KOPT-K1 (cell line): ENCODE results near the gene FNDC1.
"Not testable (repeated sequence)": the region's sequence is repeated elsewhere in the genome, so short reads cannot be mapped to it uniquely, and the experiment has no call there.

ENCODE experiments used
- H3K27ac ChIP-seq: fragments of 200-600 bp; sonication (generic); 2 replicates; pipeline ENCODE4 v1.5.1; 2016; ENCODE audit warnings: antibody characterized with exemption, mild to moderate bottlenecking, low read depth, low read length; ENCODE audit not compliant: poor library complexity, severe bottlenecking
- H3K36me3 ChIP-seq: fragments of 200-600 bp; sonication (generic); 2 replicates; pipeline ENCODE4 v1.5.1; 2017; ENCODE audit warnings: antibody characterized with exemption, mild to moderate bottlenecking, low read length, moderate library complexity; ENCODE audit not compliant: insufficient read depth
- H3K9me3 ChIP-seq: fragments of 200-600 bp; sonication (generic); 2 replicates; pipeline ENCODE4 v1.5.1; 2017; ENCODE audit warnings: antibody characterized with exemption, low read length, mild to moderate bottlenecking; ENCODE audit not compliant: insufficient read depth, poor library complexity, severe bottlenecking

FNDC1 gene

DNA sequence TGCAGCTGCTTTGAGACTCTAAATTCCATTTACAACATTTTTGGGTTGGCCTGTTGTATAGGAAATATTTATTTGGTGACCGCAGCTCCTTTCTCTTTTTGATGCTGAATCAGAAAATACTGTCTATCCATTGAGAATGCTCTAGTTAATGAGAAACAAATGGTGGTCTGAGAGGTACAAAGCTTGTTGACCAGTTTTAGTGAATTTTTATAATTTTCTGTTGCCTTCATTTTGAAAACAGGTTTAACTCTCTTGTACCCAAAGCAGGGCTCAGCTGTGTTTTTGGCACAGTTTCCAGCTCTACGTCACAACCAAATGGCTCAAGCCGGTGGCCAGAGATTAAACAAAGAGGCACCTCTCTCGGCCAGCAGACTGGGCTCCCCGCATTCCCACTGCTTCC is 113.2 kb downstream of the FNDC1 start:
- no peaks in the 10 kb centered on the region for H3K9me3 ChIP-seq
- H3K27ac ChIP-seq, result no peak overlapping the region
- no peaks in the 10 kb centered on the region for H3K36me3 ChIP-seq

DNA sequence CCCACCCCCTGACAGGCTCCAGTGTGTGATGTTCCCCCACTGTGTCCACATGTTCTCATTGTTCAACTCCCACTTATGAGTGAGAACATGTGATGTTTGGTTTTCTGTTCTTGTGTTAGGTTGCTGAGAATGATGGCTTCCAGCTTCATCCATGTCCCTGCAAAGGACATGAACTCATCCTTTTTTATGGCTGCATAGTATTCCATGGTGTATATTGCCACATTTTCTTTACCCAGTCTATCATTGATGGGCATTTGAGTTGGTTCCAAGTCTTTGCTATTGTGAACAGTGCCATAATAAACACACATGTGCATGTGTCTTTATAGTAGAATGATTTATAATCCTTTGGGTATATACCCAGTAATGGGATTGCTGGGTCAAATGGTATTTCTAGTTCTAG is 115.5 kb downstream of the FNDC1 start:
- H3K27ac ChIP-seq, H3K9me3 ChIP-seq, H3K36me3 ChIP-seq: not testable (repeated sequence)

DNA sequence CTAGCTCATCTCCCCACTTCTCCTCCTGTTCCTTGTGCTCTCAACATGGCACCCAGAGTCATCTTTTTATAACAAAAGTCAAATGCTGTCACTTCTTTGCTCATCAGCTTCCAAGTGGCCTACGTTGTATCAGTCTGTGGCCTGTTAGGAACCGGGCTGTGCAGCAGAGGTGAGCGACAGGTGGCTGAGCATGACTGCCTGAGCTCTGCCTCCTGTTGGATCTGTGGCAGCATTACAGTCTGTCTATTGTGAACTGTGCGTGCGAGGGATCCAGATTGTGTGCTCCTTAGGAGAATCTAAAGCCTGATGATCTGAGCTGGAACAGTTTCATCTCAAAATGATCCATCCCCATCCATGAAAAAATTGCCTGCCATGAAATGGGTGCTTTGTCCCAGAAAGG is 129.6 kb downstream of the FNDC1 start:
- H3K27ac ChIP-seq, result no peak overlapping the region
- no peaks in the 10 kb centered on the region for H3K36me3 ChIP-seq
- no peaks in the 10 kb centered on the region for H3K9me3 ChIP-seq

DNA sequence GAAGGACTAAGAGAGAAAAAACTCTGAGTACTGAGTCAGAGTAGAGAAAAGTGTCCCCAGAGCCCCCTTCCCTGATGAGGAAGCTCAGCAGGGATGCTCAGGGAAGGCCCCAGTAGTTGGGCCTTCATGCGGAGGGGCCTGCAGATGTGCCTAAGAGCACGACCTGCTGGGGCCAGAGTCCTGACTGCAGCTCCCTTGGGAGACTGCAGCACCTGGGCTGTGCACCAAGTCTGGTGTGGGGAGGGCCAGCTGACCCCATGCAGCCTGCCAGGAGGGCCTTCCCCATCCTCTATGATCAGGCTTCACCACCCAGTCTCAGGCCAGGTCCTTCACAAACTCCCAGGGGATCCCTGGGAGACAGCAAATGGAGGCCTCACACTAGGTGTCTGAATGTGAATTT is 130.4 kb downstream of the FNDC1 start:
- no peaks in the 10 kb centered on the region for H3K36me3 ChIP-seq
- no peaks in the 10 kb centered on the region for H3K9me3 ChIP-seq
- no peak overlapping the region for H3K27ac ChIP-seq

DNA sequence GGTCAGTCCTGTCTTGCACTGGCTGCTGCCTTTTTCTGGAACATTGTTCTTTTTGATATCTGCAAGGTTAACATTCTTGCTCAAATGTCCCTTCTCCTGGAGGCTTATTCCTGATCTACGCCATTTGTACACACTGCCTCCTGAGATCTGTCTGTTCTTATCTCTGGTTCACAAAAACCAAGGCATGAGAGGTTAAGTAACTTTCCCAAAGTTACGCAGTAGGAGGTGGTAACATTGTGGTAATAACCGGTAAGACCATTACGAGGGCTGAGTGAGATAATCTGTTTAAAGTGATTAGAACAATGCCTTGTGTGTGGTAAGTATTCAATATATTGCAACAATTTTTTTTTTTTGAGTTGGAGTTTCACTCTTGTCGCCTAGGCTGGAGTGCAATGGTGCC is 132.1 kb downstream of the FNDC1 start:
- Histone ChIP-seq H3K27ac (no peak overlapping the region), H3K36me3 (no peaks in the 10 kb centered on the region), H3K9me3 (no peaks in the 10 kb centered on the region)

DNA sequence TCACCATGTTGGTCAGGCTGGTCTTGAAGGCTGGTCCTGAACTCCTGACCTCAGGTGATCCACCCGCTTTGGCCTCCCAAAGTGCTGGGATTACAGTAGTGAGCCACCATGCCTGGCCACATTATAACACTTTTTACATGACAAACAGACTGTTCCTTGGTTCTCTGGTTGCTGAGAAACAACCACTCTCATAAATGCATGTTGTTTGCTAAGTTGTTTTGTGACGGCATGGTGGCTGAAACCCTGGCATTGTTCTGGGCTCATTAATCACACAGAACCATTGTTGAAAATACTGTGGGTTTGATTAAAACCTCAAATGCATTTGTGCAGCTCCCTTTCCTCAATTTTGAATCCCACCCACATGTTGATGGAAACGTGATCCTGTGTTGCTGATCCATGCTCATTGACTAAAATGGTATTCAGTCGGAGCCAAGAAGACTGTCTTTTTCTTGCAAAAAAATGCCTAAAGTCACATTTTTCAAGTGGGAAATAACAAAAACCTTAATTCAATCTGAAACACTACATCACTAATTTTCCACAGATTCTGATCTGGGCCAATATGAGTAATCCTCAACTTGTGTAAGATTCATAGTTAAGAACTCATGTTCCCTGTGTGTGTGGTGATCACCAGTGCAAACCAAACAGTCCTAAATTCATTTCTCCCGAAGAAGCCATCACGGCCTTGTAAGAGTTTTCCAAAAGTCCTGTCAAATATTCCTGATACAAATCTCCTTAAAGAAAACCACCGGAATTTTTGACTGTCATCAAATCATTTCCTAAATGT is 132.8 kb downstream of the FNDC1 start:
- no peaks in the 10 kb centered on the region for H3K9me3 ChIP-seq
- no peaks in the 10 kb centered on the region for H3K36me3 ChIP-seq
- no peak overlapping the region for H3K27ac ChIP-seq

DNA sequence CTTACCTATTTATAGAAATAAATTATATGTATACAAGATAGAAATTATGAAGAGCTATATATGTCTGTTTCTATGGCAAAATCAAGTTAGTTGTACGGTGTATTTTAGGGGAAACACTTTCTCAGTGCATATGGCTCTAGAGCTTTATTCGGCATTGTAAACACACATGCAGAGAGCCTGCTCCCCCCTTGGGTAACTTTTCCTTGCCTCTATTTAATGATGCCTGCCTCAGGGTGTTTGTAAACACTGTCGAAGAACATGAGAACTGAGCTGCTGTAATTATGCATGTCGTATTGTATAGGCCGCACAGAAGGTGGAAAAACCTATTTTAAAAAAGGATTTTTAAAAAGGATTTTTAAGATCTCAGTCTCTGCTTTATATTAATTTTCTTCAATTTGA is 133.4 kb downstream of the FNDC1 start:
- H3K36me3 ChIP-seq, result no peaks in the 10 kb centered on the region
- H3K9me3 ChIP-seq, result no peaks in the 10 kb centered on the region
- H3K27ac ChIP-seq, result no peak overlapping the region

DNA sequence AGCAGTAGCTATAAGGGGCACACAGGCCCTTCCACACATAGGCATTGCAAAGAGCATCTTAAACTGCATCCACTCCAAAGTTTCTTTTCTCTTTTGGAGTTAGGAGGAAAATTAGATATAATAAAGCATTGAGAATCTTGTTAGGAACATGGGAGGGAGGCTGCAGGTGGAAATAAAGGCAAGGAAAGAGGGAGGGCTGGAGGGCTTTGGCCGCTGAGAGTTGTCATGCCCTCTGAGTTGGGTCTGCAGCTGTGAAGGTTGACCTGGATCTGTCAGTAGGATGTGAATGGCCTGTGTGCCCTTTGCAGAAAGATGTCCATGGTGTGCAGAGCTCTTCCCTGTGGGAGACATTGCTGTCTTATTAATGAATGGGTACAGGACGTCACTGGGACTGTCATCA is 134.0 kb downstream of the FNDC1 start:
- Histone ChIP-seq H3K36me3 (no peaks in the 10 kb centered on the region), H3K9me3 (no peaks in the 10 kb centered on the region)

DNA sequence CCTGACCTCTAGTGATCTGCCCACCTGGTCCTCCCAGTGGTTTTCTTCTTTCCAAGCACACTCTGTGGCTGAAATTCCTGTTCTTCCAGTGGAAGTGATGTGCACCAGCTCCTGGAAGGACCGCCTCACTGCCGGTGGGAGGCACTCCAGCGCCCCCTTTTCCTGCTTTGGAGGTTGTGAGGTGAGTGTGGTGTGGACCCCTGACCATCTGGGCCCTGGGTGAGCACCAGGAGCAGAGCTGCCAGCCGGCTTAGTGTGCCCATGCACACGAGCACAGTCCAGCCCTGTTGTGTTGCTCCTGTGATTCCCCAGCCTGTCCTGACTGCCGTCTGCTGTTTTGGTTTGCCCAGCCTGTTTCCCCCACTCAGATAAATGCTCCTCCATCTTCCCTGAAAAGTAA is 134.6 kb downstream of the FNDC1 start:
- H3K36me3 ChIP-seq, result no peaks in the 10 kb centered on the region
- no peak overlapping the region for H3K27ac ChIP-seq
- H3K9me3 ChIP-seq, result no peaks in the 10 kb centered on the region

More for the DNA sequence above, 134.0 kb downstream of the FNDC1 start:
- H3K27ac ChIP-seq, result no peak overlapping the region

DNA sequence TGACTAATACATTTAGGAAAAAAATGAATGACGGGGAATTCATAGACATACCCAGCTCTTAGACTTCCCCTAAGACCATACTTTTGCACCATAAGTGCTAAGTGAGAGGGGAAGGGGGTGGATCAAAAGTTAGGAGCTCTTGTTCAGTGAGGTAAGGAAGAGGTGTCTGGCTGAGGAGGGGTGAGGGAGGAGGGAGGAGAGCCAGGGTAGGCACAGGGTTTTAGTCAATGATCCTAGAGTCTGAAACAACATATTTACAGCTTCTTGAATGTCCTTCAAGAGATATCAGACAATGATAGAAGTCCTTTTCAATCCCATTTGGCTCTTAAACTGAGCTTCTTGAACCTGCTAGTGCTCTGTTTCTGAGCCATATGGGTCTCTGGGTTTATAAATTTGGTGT is 135.4 kb downstream of the FNDC1 start:
- no peak overlapping the region for H3K27ac ChIP-seq

DNA sequence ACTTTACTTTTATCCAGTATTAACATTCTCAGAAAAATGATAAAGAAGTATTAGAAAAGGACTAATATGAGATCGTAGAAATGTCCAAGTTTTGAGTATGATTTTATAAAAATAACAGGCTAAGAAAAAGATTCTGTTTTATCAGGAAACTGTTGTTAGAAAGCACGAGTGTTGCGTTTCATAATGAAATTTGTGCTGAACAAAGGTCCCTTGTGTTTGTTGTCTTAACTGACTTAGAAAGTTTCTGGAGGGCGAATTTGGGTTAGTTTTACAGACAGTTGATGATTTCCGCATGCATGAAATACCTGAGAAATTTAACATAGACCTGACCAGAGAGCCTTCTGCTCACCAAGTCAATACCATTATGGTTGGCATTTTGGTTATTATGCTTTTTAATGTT is 136.0 kb downstream of the FNDC1 start:
- Histone ChIP-seq H3K36me3 (no peaks in the 10 kb centered on the region), H3K9me3 (no peaks in the 10 kb centered on the region), H3K27ac (no peak overlapping the region)

More for the DNA sequence above, 135.4 kb downstream of the FNDC1 start:
- H3K36me3 ChIP-seq, result no peaks in the 10 kb centered on the region
- no peaks in the 10 kb centered on the region for H3K9me3 ChIP-seq

DNA sequence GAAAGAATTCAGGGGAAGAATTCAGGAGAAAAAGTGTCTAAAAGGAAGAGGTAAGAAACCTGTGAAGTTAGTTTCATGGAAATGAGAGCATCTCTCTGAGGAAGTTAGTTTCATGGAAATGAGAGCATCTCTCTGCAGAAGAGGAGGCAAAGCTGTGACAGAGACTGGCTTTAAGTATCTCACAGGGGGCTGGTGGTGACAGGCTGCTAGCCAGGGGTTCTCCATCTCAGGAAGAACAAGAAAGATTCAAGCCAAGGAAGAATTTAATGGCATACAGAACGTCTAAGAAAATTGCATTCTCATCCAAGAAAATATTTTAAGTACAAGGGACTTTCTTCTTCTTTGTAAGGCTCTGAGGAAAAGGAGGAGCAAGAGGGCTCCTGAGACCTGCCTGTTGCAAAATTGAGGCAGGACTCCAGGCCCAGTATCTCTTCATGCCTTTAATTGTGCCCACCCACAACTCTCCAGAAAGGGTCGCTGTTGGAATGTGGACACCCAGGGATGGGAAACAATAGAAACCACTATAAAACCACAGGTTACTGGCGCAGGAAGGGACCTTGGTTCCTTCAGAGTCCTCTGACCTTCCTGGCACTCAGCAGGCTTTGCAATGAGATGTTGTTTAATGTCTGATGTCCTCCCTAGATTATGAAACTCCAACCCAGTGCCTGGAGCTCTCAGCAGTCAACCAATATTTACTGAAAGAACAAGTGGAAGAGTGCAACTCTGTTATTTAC is 136.8 kb downstream of the FNDC1 start:
- Histone ChIP-seq H3K9me3 (no peaks in the 10 kb centered on the region), H3K27ac (no peak overlapping the region), H3K36me3 (no peaks in the 10 kb centered on the region)

DNA sequence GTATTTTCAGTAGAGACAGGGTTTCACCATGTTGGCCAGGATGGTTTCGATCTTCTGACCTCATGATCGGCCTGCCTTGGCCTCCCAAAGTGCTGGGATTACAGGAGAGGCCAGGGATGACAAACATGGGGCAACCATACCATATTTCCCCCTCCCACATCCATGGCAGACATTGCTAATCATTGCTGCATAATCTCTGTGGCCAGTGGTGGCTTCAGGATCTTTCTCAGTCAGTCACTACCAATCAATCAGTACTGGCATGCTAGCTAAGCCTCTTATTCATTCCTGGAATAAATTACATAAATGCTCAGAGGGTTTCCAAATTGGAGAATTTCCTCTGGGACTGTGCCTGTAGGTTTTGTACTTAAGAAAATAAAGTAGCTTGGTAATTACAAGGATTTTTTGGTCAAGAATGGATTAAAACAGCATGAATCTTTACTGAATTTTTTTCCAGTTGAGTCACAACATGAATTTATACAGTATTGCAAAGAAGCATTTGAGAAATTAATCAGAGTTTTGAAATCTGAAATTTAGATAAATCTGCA is 138.1 kb downstream of the FNDC1 start:
- no peaks in the 10 kb centered on the region for H3K36me3 ChIP-seq
- no peak overlapping the region for H3K27ac ChIP-seq
- no peaks in the 10 kb centered on the region for H3K9me3 ChIP-seq

DNA sequence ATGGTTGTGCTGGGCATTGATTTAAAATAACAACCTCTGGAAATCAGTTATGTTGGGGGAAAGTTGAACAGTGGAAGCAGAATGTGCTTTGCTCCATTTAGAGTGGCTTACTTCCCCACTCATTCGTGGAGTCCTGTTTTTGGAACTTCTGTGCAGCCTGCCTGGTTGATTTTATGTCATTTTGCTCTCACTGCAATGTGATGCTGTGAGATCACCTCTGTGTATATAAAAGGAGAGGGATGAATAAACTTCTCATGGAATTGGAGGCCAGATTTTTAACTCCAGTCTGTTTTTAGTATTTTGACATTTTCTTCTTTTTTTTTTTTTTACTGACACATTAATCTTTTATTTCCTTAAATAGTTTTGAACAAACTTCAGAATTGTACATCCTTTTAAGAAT is 139.0 kb downstream of the FNDC1 start:
- Histone ChIP-seq H3K36me3 (no peaks in the 10 kb centered on the region), H3K27ac (no peak overlapping the region), H3K9me3 (no peaks in the 10 kb centered on the region)

DNA sequence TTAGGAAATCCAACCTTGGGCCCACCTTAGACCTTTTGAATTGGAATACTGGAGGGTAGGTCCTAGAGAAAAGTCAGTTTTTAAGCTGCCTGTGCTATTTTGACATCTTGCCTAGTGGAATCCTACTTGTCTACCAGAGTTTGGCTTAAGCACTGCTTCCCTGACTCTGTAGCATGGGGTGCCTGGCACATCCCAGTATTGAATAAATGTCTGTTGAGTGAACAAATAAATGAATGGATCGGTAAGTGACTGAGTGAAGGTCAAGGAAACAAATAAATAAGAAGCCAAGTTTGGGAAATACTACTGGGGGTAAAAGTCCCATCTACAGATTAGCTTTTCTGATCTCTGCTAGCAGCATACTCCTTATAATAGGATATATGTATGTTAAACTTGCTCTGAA is 140.5 kb downstream of the FNDC1 start:
- H3K36me3 ChIP-seq, result no peaks in the 10 kb centered on the region
- no peaks in the 10 kb centered on the region for H3K9me3 ChIP-seq
- no peak overlapping the region for H3K27ac ChIP-seq

DNA sequence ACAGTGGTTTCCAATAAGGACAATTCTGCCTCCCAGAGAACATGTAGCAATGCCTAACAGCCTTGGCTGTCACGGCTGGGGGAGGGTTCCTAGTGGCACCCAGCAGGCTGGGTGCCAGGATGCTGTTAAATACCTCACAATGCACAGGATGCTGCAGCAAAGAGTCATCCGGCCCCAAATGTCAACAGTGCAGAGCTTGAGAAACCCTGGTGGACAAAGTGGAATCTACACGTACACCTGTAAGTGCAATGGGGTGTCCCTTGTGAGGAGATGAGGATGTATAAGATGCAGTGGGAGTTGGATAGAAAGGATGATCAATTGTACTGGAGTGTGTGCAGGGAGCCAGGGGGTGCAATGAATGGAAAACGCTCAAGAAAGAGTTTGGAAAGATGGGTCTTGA is 142.4 kb downstream of the FNDC1 start:
- no peaks in the 10 kb centered on the region for H3K36me3 ChIP-seq
- H3K27ac ChIP-seq, result no peak overlapping the region
- no peaks in the 10 kb centered on the region for H3K9me3 ChIP-seq
